Measurements from ENCODE around the gene OSBPL2. TPM values are rescaled to one million over a fixed set of nuclear protein-coding genes. Genes with fewer than 3 reads are reported as not detected.

Gene OSBPL2
- total RNA-seq, 1 donor from 2014 or later = 51.3 TPM

DNA sequence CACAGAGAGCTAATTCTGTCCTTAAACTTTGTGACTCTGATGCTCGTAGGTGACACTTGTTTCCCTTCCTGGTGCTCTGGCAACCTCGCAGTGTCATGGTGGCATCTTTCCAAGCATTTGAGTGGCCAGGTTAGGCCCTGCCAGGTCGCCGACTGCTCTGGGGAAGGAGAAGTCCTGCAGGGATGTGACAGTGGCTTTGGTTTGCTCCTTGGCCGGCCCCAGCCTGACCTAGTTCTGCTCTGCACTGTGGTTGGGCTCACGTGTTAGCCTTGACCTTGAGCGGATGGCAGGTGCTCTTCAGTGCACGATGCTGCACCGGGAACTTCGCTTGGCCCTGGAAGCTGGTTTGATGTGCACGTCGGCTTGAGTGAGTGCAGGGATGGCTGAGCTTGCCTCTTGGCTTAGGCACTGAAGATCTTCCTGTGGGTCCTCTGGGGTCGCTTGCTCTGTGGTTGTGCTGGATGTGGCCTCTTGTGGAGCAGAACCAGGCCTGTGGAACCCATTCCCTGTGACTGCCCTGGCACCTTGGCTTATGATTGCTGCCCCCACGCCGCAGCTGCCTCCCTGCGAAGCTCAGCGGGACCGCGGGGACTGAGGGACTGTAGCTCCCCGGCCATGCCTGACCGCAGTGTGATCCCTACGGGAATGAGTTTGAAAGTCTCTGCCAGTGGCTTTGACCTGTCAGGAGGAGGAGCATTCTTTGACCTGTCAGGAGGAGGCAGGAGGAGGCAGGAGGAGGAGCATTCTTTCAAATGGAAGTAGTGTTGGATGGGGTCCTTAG, 8.7 kb downstream of the OSBPL2 start:
- H3K4me1 ChIP-seq = peaks cover 65% of the 10 kb centered on the region
- intact Hi-C loops (cut with DNase I) = no loop called here

DNA sequence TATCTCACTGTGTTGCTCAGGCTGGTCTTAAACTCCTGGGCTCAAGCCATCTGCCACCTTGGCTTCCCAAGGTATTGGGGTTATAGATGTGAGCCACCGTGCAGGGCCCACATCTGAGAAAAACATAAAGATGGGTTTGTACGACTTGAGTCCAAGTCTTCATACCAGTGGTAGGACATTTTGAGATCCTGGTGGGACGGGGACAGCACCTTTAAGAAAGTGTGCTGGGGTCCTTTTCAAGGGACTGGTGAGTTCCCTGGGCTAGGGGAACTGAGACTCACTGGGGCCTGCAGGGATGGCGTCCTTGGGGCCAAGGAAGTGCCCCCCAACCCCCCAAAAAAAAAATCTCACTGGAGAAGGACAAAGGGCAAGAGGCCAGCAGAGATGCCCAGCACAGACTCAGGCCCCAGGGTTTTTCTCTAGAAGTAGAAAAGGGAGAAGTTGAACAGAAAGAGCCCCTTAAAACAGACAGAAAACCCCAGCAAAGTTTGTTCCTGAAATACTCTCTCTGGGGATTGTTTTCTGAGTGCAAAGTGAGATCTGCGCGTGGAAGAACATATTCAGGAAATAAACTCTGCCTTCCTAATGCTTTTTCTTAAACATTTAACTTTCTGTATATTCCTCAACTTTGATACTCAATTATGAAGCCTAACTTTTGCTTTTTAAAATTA, 10.7 kb downstream of the OSBPL2 start:
- no peak for DNase-seq (ENCODE audit: extremely low spot score in 2 of 2)
- Histone ChIP-seq H3K9me3 (no peaks in the 10 kb centered on the region), H3K4me3 (no peak overlapping the region), H3K36me3 (no peaks in the 10 kb centered on the region), H3K27me3 (no peaks in the 10 kb centered on the region), H3K27ac (no peak overlapping the region), H3K4me1 (peaks cover 50% of the 10 kb centered on the region)
- no peak for TF ChIP-seq POLR2AphosphoS5 (IDR thresholded peaks at IDR 0.05; ENCODE audit: insufficient read depth in 1 of 2, low read depth in 1 of 2)
- TF ChIP-seq POLR2A (IDR thresholded peaks at IDR 0.05) = no peak
- TF ChIP-seq, protein P1, sequence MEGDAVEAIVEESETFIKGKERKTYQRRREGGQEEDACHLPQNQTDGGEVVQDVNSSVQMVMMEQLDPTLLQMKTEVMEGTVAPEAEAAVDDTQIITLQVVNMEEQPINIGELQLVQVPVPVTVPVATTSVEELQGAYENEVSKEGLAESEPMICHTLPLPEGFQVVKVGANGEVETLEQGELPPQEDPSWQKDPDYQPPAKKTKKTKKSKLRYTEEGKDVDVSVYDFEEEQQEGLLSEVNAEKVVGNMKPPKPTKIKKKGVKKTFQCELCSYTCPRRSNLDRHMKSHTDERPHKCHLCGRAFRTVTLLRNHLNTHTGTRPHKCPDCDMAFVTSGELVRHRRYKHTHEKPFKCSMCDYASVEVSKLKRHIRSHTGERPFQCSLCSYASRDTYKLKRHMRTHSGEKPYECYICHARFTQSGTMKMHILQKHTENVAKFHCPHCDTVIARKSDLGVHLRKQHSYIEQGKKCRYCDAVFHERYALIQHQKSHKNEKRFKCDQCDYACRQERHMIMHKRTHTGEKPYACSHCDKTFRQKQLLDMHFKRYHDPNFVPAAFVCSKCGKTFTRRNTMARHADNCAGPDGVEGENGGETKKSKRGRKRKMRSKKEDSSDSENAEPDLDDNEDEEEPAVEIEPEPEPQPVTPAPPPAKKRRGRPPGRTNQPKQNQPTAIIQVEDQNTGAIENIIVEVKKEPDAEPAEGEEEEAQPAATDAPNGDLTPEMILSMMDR (IDR thresholded peaks at IDR 0.05) = no peak
- intact Hi-C loops (cut with DNase I) = no loop called here

More for the DNA sequence above, 8.7 kb downstream of the OSBPL2 start:
- H3K27ac ChIP-seq = no peak overlapping the region
- no peak overlapping the region for H3K4me3 ChIP-seq
- peaks cover 0 to 12% of the 10 kb centered on the region in 2 donors for H3K36me3 ChIP-seq
- no peak for TF ChIP-seq POLR2A (IDR thresholded peaks at IDR 0.05)
- TF ChIP-seq, protein P1 (IDR thresholded peaks at IDR 0.05) = no peak
- no peak for TF ChIP-seq POLR2AphosphoS5 (IDR thresholded peaks at IDR 0.05; ENCODE audit: insufficient read depth in 1 of 2, low read depth in 1 of 2)
- no peaks in the 10 kb centered on the region for H3K9me3 ChIP-seq
- DNase-seq (ENCODE audit: extremely low spot score in 2 of 2) = no peak
- no peaks in the 10 kb centered on the region for H3K27me3 ChIP-seq

DNA sequence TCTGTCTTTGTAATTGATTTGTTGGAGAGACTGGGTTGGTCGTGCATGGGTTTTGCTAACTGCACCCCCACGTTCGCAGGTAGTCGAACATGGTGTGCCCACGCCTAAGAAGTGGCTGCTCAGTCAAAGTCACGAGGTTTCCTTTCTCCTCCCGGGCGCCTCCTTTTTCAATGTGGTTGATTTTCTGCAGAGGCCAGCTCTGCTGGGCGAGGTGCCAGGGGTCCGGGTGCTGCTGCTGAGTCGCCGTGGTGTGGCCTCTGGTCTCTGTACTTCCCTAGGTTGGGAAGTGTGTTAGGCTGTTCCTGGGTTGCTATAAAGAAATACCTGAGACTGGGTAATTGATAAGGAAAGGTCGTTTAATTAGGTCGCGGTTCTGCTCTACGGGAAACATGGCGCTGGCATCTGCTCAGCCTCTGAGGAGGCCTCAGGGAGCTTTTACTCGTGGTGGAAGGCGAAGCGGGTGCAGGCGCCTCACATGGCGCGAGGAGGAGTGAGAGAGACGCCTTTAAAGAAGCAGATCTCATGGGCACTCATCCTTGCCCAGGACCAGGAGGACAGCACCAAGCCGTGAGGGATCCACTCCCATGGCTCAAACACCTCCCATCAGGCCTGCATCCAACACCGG, 14.1 kb downstream of the OSBPL2 start:
- H3K4me1 ChIP-seq = peaks cover 21% of the 10 kb centered on the region
- H3K36me3 ChIP-seq = peaks cover 0 to 15% of the 10 kb centered on the region in 2 donors
- DNase-seq (ENCODE audit: extremely low spot score in 2 of 2) = no peak
- TF ChIP-seq, protein P1 (IDR thresholded peaks at IDR 0.05) = no peak
- TF ChIP-seq POLR2AphosphoS5 (IDR thresholded peaks at IDR 0.05; ENCODE audit: insufficient read depth in 1 of 2, low read depth in 1 of 2) (no peak), POLR2A (IDR thresholded peaks at IDR 0.05) (no peak)
- no peak overlapping the region for H3K27ac ChIP-seq
- no peak overlapping the region for H3K4me3 ChIP-seq
- H3K27me3 ChIP-seq = no peaks in the 10 kb centered on the region
- intact Hi-C loops (cut with DNase I) = no loop called here
- no peaks in the 10 kb centered on the region for H3K9me3 ChIP-seq

DNA sequence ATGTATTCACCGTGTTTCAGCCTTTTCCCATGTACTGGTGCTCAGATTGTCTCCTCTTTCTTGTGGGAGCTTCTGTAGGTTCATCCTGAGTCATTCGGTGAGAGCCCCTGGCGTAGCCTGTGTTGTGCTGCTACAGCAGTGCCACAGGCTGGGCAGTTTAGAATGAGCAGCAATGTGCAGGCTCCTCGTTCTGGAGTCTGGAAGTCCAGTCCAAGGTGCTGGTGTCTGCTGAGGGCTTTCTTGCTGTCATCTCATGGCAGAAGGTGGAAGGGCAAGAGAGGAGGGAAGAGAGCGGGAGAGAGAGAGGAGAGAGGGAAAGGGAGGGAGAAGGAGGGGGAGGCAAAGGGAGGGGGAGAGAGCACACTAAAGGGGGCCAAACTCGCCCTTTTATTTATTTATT, 15.1 kb downstream of the OSBPL2 start:
- no peak for TF ChIP-seq POLR2A (IDR thresholded peaks at IDR 0.05)
- TF ChIP-seq POLR2AphosphoS5 (IDR thresholded peaks at IDR 0.05; ENCODE audit: insufficient read depth in 1 of 2, low read depth in 1 of 2) = no peak
- TF ChIP-seq, protein P1 (IDR thresholded peaks at IDR 0.05) = no peak
- no peaks in the 10 kb centered on the region for H3K9me3 ChIP-seq
- H3K36me3 ChIP-seq = peaks cover 0 to 15% of the 10 kb centered on the region in 2 donors
- DNase-seq (ENCODE audit: extremely low spot score in 2 of 2) = no peak
- peaks cover 27% of the 10 kb centered on the region for H3K4me1 ChIP-seq
- H3K27ac ChIP-seq = no peak overlapping the region
- no peaks in the 10 kb centered on the region for H3K27me3 ChIP-seq
- H3K4me3 ChIP-seq = no peak overlapping the region
- intact Hi-C loops (cut with DNase I) = no loop called here

All from vagina (tissue), 2 donors.